MM.1S (cell line): Measurements from ENCODE around the gene IFITM10.

Source experiments
- DNase-seq: peaks from one replicate; pipeline ENCODE4 v3.0.0-alpha.2; 2015
- H2AFZ ChIP-seq: fragments of 300-600 bp; sonication (generic); 2 replicates; pipeline ENCODE4 v1.6.0; 2016; ENCODE audit warnings: antibody characterized with exemption, low read length
- H3F3A ChIP-seq: fragments of 300-600 bp; sonication (generic); 2 replicates; pipeline ENCODE4 v1.6.1; 2016; ENCODE audit warnings: mild to moderate bottlenecking, antibody characterized with exemption, low read length, moderate library complexity, mixed read lengths; ENCODE audit not compliant: insufficient read depth
- H3K27ac ChIP-seq: fragments of 300-600 bp; sonication (generic); 2 replicates; pipeline ENCODE4 v1.5.1; 2016; ENCODE audit warnings: mild to moderate bottlenecking, low read length
- H3K27me3 ChIP-seq: fragments of 300-600 bp; sonication (generic); replicated peaks from 2 replicates; pipeline ENCODE4 v1.6.0; 2016; ENCODE audit warnings: low read length; ENCODE audit not compliant: insufficient read depth
- H3K36me3 ChIP-seq: fragments of 300-600 bp; sonication (generic); replicated peaks from 2 replicates; pipeline ENCODE4 v1.6.1; 2016; ENCODE audit warnings: mild to moderate bottlenecking, low read length, mixed read lengths; ENCODE audit not compliant: insufficient read depth
- H3K4me1 ChIP-seq: fragments of 300-600 bp; sonication (generic); 2 replicates; pipeline ENCODE4 v1.6.1; 2016; ENCODE audit warnings: low read length, mixed read lengths
- H3K4me2 ChIP-seq: fragments of 300-600 bp; sonication (generic); 2 replicates; pipeline ENCODE4 v1.6.0; 2016; ENCODE audit warnings: low read depth, low read length
- H3K4me3 ChIP-seq: fragments of 300-600 bp; sonication (generic); 2 replicates; pipeline ENCODE4 v1.5.1; 2016; ENCODE audit warnings: low read length, mixed read lengths
- H3K79me2 ChIP-seq: fragments of 300-600 bp; sonication (generic); 2 replicates; pipeline ENCODE4 v1.6.1; 2016; ENCODE audit warnings: mixed run types, low read length, mixed read lengths
- H3K9ac ChIP-seq: fragments of 300-600 bp; sonication (generic); 2 replicates; pipeline ENCODE4 v1.6.1; 2016; ENCODE audit warnings: low read length, mixed read lengths
- H3K9me2 ChIP-seq: fragments of 300-600 bp; sonication (generic); replicated peaks from 2 replicates; pipeline ENCODE4 v1.6.1; 2016; ENCODE audit warnings: mild to moderate bottlenecking, low read length, mixed read lengths; ENCODE audit not compliant: insufficient read depth
- H3K9me3 ChIP-seq: fragments of 300-600 bp; sonication (generic); replicated peaks from 2 replicates; pipeline ENCODE4 v1.6.1; 2016; ENCODE audit warnings: mild to moderate bottlenecking, low read length, mixed read lengths; ENCODE audit not compliant: insufficient read depth
- H4K20me1 ChIP-seq: fragments of 300-600 bp; sonication (generic); 2 replicates; pipeline ENCODE4 v1.6.1; 2016; ENCODE audit warnings: mild to moderate bottlenecking, low read length, moderate library complexity, mixed read lengths; ENCODE audit not compliant: insufficient read depth
- EZH2 ChIP-seq: fragments of 300-600 bp; sonication (generic); optimal IDR thresholded peaks from 2 replicates; pipeline ENCODE3; 2017; ENCODE audit warnings: low read depth, mild to moderate bottlenecking, antibody characterized with exemption, low read length, mixed read lengths
- EZH2phosphoT487 ChIP-seq: fragments of 300-600 bp; sonication (generic); IDR thresholded peaks from 2 replicates; pipeline ENCODE4 v1.6.1; 2018; ENCODE audit warnings: antibody characterized with exemption, low read length
- TF ChIP-seq, protein P1 (sequence below): fragments of 300-600 bp; sonication (generic); IDR thresholded peaks from 2 replicates; pipeline ENCODE4 v1.5.1; 2016; ENCODE audit warnings: antibody characterized with exemption, low read length, mixed read lengths

Gene IFITM10

DNA sequence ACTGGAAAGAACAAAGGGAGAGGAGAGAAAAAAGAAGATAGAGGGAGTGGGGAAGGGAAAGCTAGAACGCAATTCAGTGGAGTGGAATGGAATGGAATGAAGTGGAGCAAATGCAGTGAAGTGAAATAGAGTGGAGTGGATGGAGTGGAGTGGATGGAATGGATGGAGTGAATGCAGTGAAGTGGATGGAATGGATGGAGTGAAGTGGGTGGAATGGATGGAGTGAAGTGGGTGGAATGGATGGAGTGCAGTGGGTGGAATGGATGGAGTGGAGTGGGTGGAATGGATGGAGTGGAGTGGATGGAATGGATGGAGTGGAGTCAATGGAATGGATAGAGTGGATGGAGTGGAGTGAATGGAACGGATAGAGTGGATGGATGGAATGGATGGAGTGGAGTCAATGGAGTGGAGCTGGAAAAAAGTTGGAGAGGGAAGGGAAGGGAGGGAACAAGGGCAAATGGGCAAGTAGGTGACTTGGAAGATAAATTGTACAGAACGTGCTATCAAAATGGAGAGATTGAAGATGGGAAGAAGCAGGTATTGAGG, 13.9 kb downstream of the IFITM10 start:
- Histone ChIP-seq H3K9ac (no peak overlapping the region), H3K79me2 (no peaks in the 10 kb centered on the region), H3F3A (no peaks in the 10 kb centered on the region), H3K4me3 (no peak overlapping the region), H3K9me3 (no peaks in the 10 kb centered on the region), H3K36me3 (no peaks in the 10 kb centered on the region), H3K27ac (no peak overlapping the region), H3K4me2 (no peak overlapping the region), H3K9me2 (no peaks in the 10 kb centered on the region), H3K4me1 (no peaks in the 10 kb centered on the region), H2AFZ (no peak overlapping the region), H3K27me3 (peaks cover 94% of the 10 kb centered on the region), H4K20me1 (no peaks in the 10 kb centered on the region)
- TF ChIP-seq EZH2phosphoT487 (no peak), EZH2 (no peak)
- TF ChIP-seq, protein P1, sequence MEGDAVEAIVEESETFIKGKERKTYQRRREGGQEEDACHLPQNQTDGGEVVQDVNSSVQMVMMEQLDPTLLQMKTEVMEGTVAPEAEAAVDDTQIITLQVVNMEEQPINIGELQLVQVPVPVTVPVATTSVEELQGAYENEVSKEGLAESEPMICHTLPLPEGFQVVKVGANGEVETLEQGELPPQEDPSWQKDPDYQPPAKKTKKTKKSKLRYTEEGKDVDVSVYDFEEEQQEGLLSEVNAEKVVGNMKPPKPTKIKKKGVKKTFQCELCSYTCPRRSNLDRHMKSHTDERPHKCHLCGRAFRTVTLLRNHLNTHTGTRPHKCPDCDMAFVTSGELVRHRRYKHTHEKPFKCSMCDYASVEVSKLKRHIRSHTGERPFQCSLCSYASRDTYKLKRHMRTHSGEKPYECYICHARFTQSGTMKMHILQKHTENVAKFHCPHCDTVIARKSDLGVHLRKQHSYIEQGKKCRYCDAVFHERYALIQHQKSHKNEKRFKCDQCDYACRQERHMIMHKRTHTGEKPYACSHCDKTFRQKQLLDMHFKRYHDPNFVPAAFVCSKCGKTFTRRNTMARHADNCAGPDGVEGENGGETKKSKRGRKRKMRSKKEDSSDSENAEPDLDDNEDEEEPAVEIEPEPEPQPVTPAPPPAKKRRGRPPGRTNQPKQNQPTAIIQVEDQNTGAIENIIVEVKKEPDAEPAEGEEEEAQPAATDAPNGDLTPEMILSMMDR: no peak
- no peak for DNase-seq

DNA sequence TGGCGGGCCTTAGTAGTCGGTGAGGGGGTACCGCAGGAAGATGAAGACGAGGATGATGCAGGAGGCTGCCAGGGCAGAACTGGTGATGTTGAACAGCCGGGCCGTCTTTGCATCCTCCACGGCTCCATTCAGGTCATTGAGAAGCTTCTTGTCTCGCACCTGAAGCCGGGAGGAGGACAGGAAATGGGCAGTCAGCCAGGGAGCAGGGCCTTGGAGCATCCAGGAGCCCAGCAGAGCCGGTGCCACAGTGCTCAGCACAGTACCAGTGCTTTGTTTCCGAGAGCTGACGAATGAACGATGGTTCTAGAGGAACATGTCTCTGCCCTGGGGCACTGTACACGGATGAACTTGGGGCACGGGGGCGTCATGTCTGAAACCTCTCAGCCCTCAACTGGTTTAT, 15.1 kb downstream of the IFITM10 start:
- H3K4me2 ChIP-seq: no peak overlapping the region
- H4K20me1 ChIP-seq: no peaks in the 10 kb centered on the region
- H3K9me3 ChIP-seq: no peaks in the 10 kb centered on the region
- H3K9me2 ChIP-seq: no peaks in the 10 kb centered on the region
- H3F3A ChIP-seq: no peaks in the 10 kb centered on the region
- no peak overlapping the region for H3K4me3 ChIP-seq
- H3K27ac ChIP-seq: no peak overlapping the region
- H3K4me1 ChIP-seq: no peaks in the 10 kb centered on the region
- no peaks in the 10 kb centered on the region for H3K79me2 ChIP-seq
- TF ChIP-seq EZH2: peak; percentile 64
- TF ChIP-seq EZH2phosphoT487: no peak
- TF ChIP-seq, protein P1: no peak
- H3K9ac ChIP-seq: no peak overlapping the region
- no peak for DNase-seq
- no peaks in the 10 kb centered on the region for H3K36me3 ChIP-seq
- H2AFZ ChIP-seq: no peak overlapping the region
- peaks cover 91% of the 10 kb centered on the region for H3K27me3 ChIP-seq

DNA sequence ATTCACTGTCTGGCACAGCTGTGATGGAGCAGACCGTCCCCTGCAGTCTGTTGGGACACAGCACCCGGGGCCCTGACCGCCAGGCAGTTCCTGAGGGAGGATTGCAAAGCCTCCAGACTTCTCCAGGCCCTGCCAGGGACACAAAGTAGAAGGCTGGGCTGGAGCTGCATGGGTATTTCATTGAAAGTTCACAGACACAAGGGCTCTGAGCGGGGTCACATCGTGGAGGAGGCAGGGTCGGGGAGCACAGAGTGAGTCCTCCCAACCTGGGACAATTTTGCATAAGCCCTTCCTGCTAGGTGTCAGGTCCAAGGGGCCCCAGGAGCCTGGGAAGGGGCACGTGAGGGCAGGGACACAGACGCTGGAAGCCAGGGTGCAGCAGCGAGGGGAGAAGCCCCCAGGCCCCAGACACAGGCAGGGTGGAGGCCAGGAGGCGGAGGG, 15.7 kb downstream of the IFITM10 start:
- Histone ChIP-seq H3K4me1 (no peaks in the 10 kb centered on the region), H3K9me2 (no peaks in the 10 kb centered on the region), H3K9me3 (no peaks in the 10 kb centered on the region), H3K9ac (no peak overlapping the region), H2AFZ (no peak overlapping the region), H3K4me3 (no peak overlapping the region), H4K20me1 (no peaks in the 10 kb centered on the region), H3K36me3 (no peaks in the 10 kb centered on the region), H3F3A (no peaks in the 10 kb centered on the region), H3K27me3 (peaks cover 92% of the 10 kb centered on the region), H3K4me2 (no peak overlapping the region), H3K27ac (no peak overlapping the region), H3K79me2 (no peaks in the 10 kb centered on the region)
- no peak for DNase-seq
- TF ChIP-seq, protein P1: no peak
- no peak for TF ChIP-seq EZH2phosphoT487
- TF ChIP-seq EZH2: no peak
